Measurements from ENCODE around the gene ZNF474.

ZNF474 gene

GRCh38 chr5:122183098-122183787 lies 53.9 kb downstream of the ZNF474 start:
- no peak for DNase-seq

- DNase-seq: no peak
Measured at GRCh38 chr5:122183788-122184170, 54.4 kb downstream of the ZNF474 start.

GRCh38 chr5:122184676-122185255 lies 55.4 kb downstream of the ZNF474 start:
- DNase-seq: no peak

- no peak for DNase-seq
Measured at GRCh38 chr5:122187426-122187825, 58.1 kb downstream of the ZNF474 start.

- DNase-seq: no peak
Measured at GRCh38 chr5:122190156-122190555, 60.8 kb downstream of the ZNF474 start.

- DNase-seq: peak; percentile 54
Measured at GRCh38 chr5:122192497-122193496, 63.5 kb downstream of the ZNF474 start.

GRCh38 chr5:122195802-122196394 lies 66.6 kb downstream of the ZNF474 start:
- no peak for DNase-seq

GRCh38 chr5:122199146-122199545 lies 69.8 kb downstream of the ZNF474 start:
- no peak for DNase-seq

GRCh38 chr5:122200450-122200849 lies 71.1 kb downstream of the ZNF474 start:
- no peak for DNase-seq

GRCh38 chr5:122200865-122201264 lies 71.5 kb downstream of the ZNF474 start:
- DNase-seq: no peak

GRCh38 chr5:122201365-122201764 lies 72.0 kb downstream of the ZNF474 start:
- DNase-seq: no peak

- DNase-seq: no peak
Measured at GRCh38 chr5:122202952-122203351, 73.6 kb downstream of the ZNF474 start.

All from activated CD4-positive, alpha-beta T cell treated with anti-CD3 and anti-CD28 coated beads, Interleukin-2, Interleukin-6, amounts not matched to agents 100 ng/mL and 50 ng/mL, durations not matched to agents 16 hours and 8 hours (primary cell).